ENCODE measurements around the gene ERG.

The ERG gene

GRCh38 chr21:38479641-38480525, 18.4 kb downstream of the ERG start:
- H3K27ac ChIP-seq (ENCODE audit: poor library complexity, severe bottlenecking): peak overlapping the region; percentile 70
- TF ChIP-seq CTCF (IDR thresholded peaks at IDR 0.05; ENCODE audit: poor library complexity, severe bottlenecking): no peak
- no peak overlapping the region for H3K4me3 ChIP-seq (ENCODE audit: severe bottlenecking)

GRCh38 chr21:38478782-38479181, 19.5 kb downstream of the ERG start:
- TF ChIP-seq CTCF (IDR thresholded peaks at IDR 0.05; ENCODE audit: poor library complexity, severe bottlenecking): no peak
- Histone ChIP-seq H3K27me3 (ENCODE audit: insufficient read depth, poor library complexity, severe bottlenecking) (no peaks in the 10 kb centered on the region), H3K27ac (ENCODE audit: poor library complexity, severe bottlenecking) (peak overlapping the region; percentile 70), H3K4me3 (ENCODE audit: severe bottlenecking) (no peak overlapping the region), H3K4me1 (ENCODE audit: insufficient read depth, poor library complexity, severe bottlenecking) (peaks cover 40% of the 10 kb centered on the region), H3K36me3 (ENCODE audit: low read depth) (no peaks in the 10 kb centered on the region), H3K9me3 (ENCODE audit: severe bottlenecking) (no peaks in the 10 kb centered on the region)
- peak; percentile 79 for DNase-seq (ENCODE audit: low spot score)
- ATAC-seq (ENCODE audit: low read depth): peak; percentile 90

More at GRCh38 chr21:38479641-38480525, 18.4 kb downstream of the ERG start:
- Histone ChIP-seq H3K9me3 (ENCODE audit: severe bottlenecking) (no peaks in the 10 kb centered on the region), H3K36me3 (ENCODE audit: low read depth) (no peaks in the 10 kb centered on the region), H3K4me1 (ENCODE audit: insufficient read depth, poor library complexity, severe bottlenecking) (peaks cover 48% of the 10 kb centered on the region), H3K27me3 (ENCODE audit: insufficient read depth, poor library complexity, severe bottlenecking) (no peaks in the 10 kb centered on the region)
- ATAC-seq (ENCODE audit: low read depth) (peak; percentile 62), DNase-seq (ENCODE audit: low spot score) (no peak)

GRCh38 chr21:38477226-38477625, 21.1 kb downstream of the ERG start:
- H3K27me3 ChIP-seq (ENCODE audit: insufficient read depth, poor library complexity, severe bottlenecking): no peaks in the 10 kb centered on the region
- H3K4me3 ChIP-seq (ENCODE audit: severe bottlenecking): no peak overlapping the region
- H3K4me1 ChIP-seq (ENCODE audit: insufficient read depth, poor library complexity, severe bottlenecking): peaks cover 32% of the 10 kb centered on the region
- no peaks in the 10 kb centered on the region for H3K36me3 ChIP-seq (ENCODE audit: low read depth)
- no peak for ATAC-seq (ENCODE audit: low read depth)
- no peak overlapping the region for H3K27ac ChIP-seq (ENCODE audit: poor library complexity, severe bottlenecking)
- no peak for TF ChIP-seq CTCF (IDR thresholded peaks at IDR 0.05; ENCODE audit: poor library complexity, severe bottlenecking)
- DNase-seq (ENCODE audit: low spot score): no peak
- H3K9me3 ChIP-seq (ENCODE audit: severe bottlenecking): no peaks in the 10 kb centered on the region

GRCh38 chr21:38476385-38476784, 21.9 kb downstream of the ERG start:
- Histone ChIP-seq H3K4me3 (ENCODE audit: severe bottlenecking) (no peak overlapping the region), H3K27me3 (ENCODE audit: insufficient read depth, poor library complexity, severe bottlenecking) (no peaks in the 10 kb centered on the region), H3K9me3 (ENCODE audit: severe bottlenecking) (no peaks in the 10 kb centered on the region), H3K36me3 (ENCODE audit: low read depth) (no peaks in the 10 kb centered on the region), H3K4me1 (ENCODE audit: insufficient read depth, poor library complexity, severe bottlenecking) (peaks cover 37% of the 10 kb centered on the region), H3K27ac (ENCODE audit: poor library complexity, severe bottlenecking) (no peak overlapping the region)
- DNase-seq (ENCODE audit: low spot score): no peak
- ATAC-seq (ENCODE audit: low read depth): no peak
- TF ChIP-seq CTCF (IDR thresholded peaks at IDR 0.05; ENCODE audit: poor library complexity, severe bottlenecking): no peak

- Histone ChIP-seq H3K27ac (ENCODE audit: poor library complexity, severe bottlenecking) (no peak overlapping the region), H3K9me3 (ENCODE audit: severe bottlenecking) (no peaks in the 10 kb centered on the region), H3K27me3 (ENCODE audit: insufficient read depth, poor library complexity, severe bottlenecking) (no peaks in the 10 kb centered on the region), H3K4me1 (ENCODE audit: insufficient read depth, poor library complexity, severe bottlenecking) (peaks cover 40% of the 10 kb centered on the region), H3K36me3 (ENCODE audit: low read depth) (no peaks in the 10 kb centered on the region), H3K4me3 (ENCODE audit: severe bottlenecking) (no peak overlapping the region)
- DNase-seq (ENCODE audit: low spot score) (no peak), ATAC-seq (ENCODE audit: low read depth) (no peak)
- TF ChIP-seq CTCF (IDR thresholded peaks at IDR 0.05; ENCODE audit: poor library complexity, severe bottlenecking): no peak
Observed at GRCh38 chr21:38475519-38475918, 22.8 kb downstream of the ERG start.

Data from RWPE2 (cell line).